K562 (cell line): ENCODE results near the gene TLE4. TPM values are rescaled to one million over a fixed set of nuclear protein-coding genes. Genes with fewer than 3 reads are reported as not detected.

Source experiments
- ATAC-seq: fragments of 200-7000 bp; cut with Tn5 transposase; 3 replicates; pipeline ENCODE4 v1.9.1; 2020; ENCODE audit warnings: moderate library complexity
- BruUV-seq: library from RNA; stranded (reverse); fragments of 400-500 nt; replicated peaks from 2 replicates; lab custom pipeline; 2021; lab: Mats Ljungman, UMichigan
- CTCF ChIA-PET: fragments of 300-600 bp; formaldehyde crosslinking; extraction: SDS; loops from one replicate; lab custom pipeline; 2021; ENCODE audit warnings: low intra/inter-chr PET ratio; lab: Yijun Ruan, JAX
- POLR2A ChIA-PET: fragments of 300-600, 350-650 bp; sonication (Branson Sonifier 250); formaldehyde crosslinking; extraction: SDS; loops from one replicate; lab custom pipeline; 2021; ENCODE audit warnings: antibody characterized with exemption, inconsistent platforms; lab: Yijun Ruan, JAX
- DNase-seq, 4 experiments: peaks; one replicate each; pipeline versions ENCODE4 v3.0.0 to v3.0.0-alpha.2; 2011 to 2018; ENCODE audit warnings: low spot score in 3 of 4, mixed read lengths in 3 of 4; ENCODE audit errors: extremely low read depth in 1 of 4
- FAIRE-seq: peaks from 2 replicates; lab custom pipeline; 2011; peaks lifted over from hg19 to GRCh38; lab: Jason Lieb, UNC
- H2AFZ ChIP-seq: 2 replicates; pipeline ENCODE4 v1.6.0; 2011; ENCODE audit warnings: low read depth, low read length, control low read depth, inconsistent platforms
- H3K27ac ChIP-seq: fragments of 200-600 bp; 3 replicates; pipeline ENCODE4 v1.8.0; 2011; ENCODE audit warnings: low read depth, mild to moderate bottlenecking, control low read depth, inconsistent platforms, low read length, moderate library complexity, mixed read lengths; ENCODE audit errors: extremely low read depth
- H3K27me3 ChIP-seq, 2 experiments: fragments of 300-600 bp in 1 of 2; 2 replicates in 1 of 2; 3 replicates in 1 of 2; pipeline versions ENCODE4 v1.6.0 to v1.8.0; 2011; ENCODE audit warnings: inconsistent platforms in 2 of 2, low read length in 2 of 2, mild to moderate bottlenecking in 1 of 2, mixed read lengths in 1 of 2, moderate library complexity in 1 of 2; ENCODE audit not compliant: control insufficient read depth in 2 of 2, insufficient read depth in 2 of 2
- H3K36me3 ChIP-seq: fragments of 300-600 bp; 3 replicates; pipeline ENCODE4 v1.8.0; 2011; ENCODE audit warnings: mild to moderate bottlenecking, low read length, inconsistent platforms; ENCODE audit not compliant: control insufficient read depth, insufficient read depth
- H3K4me1 ChIP-seq, 2 experiments: fragments of 200-600 bp in 1 of 2; replicated peaks in 1 of 2; 2 replicates in 1 of 2; 3 replicates in 1 of 2; pipeline versions ENCODE4 v1.5.1 to v1.8.0; 2011; ENCODE audit warnings: inconsistent platforms in 2 of 2, low read length in 2 of 2, mild to moderate bottlenecking in 1 of 2, mixed read lengths in 1 of 2, moderate library complexity in 1 of 2; ENCODE audit not compliant: control insufficient read depth in 2 of 2, insufficient read depth in 2 of 2
- H3K4me2 ChIP-seq: 2 replicates; pipeline ENCODE4 v1.6.1; 2011; ENCODE audit warnings: low read length, control low read depth, inconsistent platforms, mixed read lengths; ENCODE audit not compliant: insufficient read depth
- H3K4me3 ChIP-seq: fragments of 200-600 bp; sonication (generic), shearing (Covaris generic); 2 replicates; pipeline ENCODE4 v1.5.1; 2016; ENCODE audit warnings: control low read depth, inconsistent platforms
- H3K79me2 ChIP-seq: fragments of 200-600 bp; 3 replicates; pipeline ENCODE4 v1.8.0; 2011; ENCODE audit warnings: low read length, inconsistent platforms; ENCODE audit not compliant: control insufficient read depth, insufficient read depth
- H3K9ac ChIP-seq, 2 experiments: 2 replicates each; pipeline versions ENCODE4 v1.6.0 to v1.6.1; 2011; ENCODE audit warnings: low read depth in 2 of 2, low read length in 2 of 2, control low read depth in 1 of 2, inconsistent platforms in 1 of 2, mild to moderate bottlenecking in 1 of 2, mixed read lengths in 1 of 2; ENCODE audit not compliant: insufficient read depth in 1 of 2
- H3K9me1 ChIP-seq: one replicate; pipeline ENCODE4 v1.6.0; 2011; ENCODE audit warnings: inconsistent platforms, mild to moderate bottlenecking, low read length, moderate library complexity; ENCODE audit not compliant: control insufficient read depth, insufficient read depth
- H3K9me3 ChIP-seq: replicated peaks from 2 replicates; pipeline ENCODE4 v1.5.1; 2011; ENCODE audit warnings: low read depth, low read length, inconsistent platforms; ENCODE audit not compliant: control insufficient read depth, insufficient read depth
- H4K20me1 ChIP-seq: replicated peaks from 2 replicates; pipeline ENCODE4 v1.6.1; 2011; ENCODE audit warnings: low read length, inconsistent platforms, mixed read lengths; ENCODE audit not compliant: control insufficient read depth, insufficient read depth
- ATF1 ChIP-seq, 2 experiments: fragments of 450-650 bp in 1 of 2; IDR thresholded peaks; 2 replicates each; pipeline ENCODE4 v1.6.1; 2016; ENCODE audit warnings: missing compliant biosample characterization in 1 of 2, missing genetic modification characterization in 1 of 2
- CBFA2T2 ChIP-seq: fragments of 450-650 bp; conservative IDR thresholded peaks from 2 replicates; pipeline ENCODE4 v1.6.1; 2017; ENCODE audit warnings: mild to moderate bottlenecking
- CBX2 ChIP-seq: fragments of 200-600 bp; sonication (generic); IDR thresholded peaks from one replicate; pipeline ENCODE4 v1.6.1; 2012; ENCODE audit warnings: mild to moderate bottlenecking, low read length, inconsistent platforms; ENCODE audit not compliant: insufficient read depth, poor library complexity, severe bottlenecking
- CCAR2 ChIP-seq: fragments of 200-400 bp; formaldehyde crosslinking; IDR thresholded peaks from 2 replicates; pipeline ENCODE4 v1.6.1; 2017; ENCODE audit warnings: mild to moderate bottlenecking, low read depth, low read length
- ERF ChIP-seq: fragments of 450-650 bp; formaldehyde crosslinking; IDR thresholded peaks from 2 replicates; pipeline ENCODE4 v1.4.0; 2020; ENCODE audit warnings: mild to moderate bottlenecking, mixed read lengths
- FOXJ3 ChIP-seq: sonication (generic); formaldehyde crosslinking; IDR thresholded peaks from 2 replicates; pipeline ENCODE4 v1.4.0; 2020; ENCODE audit warnings: mild to moderate bottlenecking, missing genetic modification reagents
- FOXK2 ChIP-seq, 2 experiments: fragments of 450-650 bp; IDR thresholded peaks in 1 of 2; conservative IDR thresholded peaks in 1 of 2; 2 replicates each; pipeline ENCODE4 v1.6.1; 2016; ENCODE audit warnings: low read depth in 2 of 2, mild to moderate bottlenecking in 1 of 2
- HMG20B ChIP-seq: fragments of 250-450 bp; sonication (Bioruptor Pico); IDR thresholded peaks from 2 replicates; pipeline ENCODE4 v1.5.0; 2021; ENCODE audit warnings: mild to moderate bottlenecking
- MECOM ChIP-seq: fragments of 250-450 bp; sonication (Bioruptor Pico); IDR thresholded peaks from 2 replicates; pipeline ENCODE4 v1.8.0; 2022; ENCODE audit warnings: inconsistent platforms
- NFE2 ChIP-seq: IDR thresholded peaks from 2 replicates; pipeline ENCODE4 v1.6.1; 2014; ENCODE audit warnings: antibody characterized with exemption, low read depth
- NFIC ChIP-seq: fragments of 450-650 bp; IDR thresholded peaks from 2 replicates; pipeline ENCODE4 v1.6.1; 2017; ENCODE audit warnings: mild to moderate bottlenecking, inconsistent platforms
- NFYB ChIP-seq: IDR thresholded peaks from 2 replicates; pipeline ENCODE4 v1.6.1; 2011; ENCODE audit warnings: mild to moderate bottlenecking, moderate library complexity; ENCODE audit not compliant: insufficient read length; ENCODE audit errors: extremely low read depth
- SMARCC2 ChIP-seq: fragments of 450-650 bp; IDR thresholded peaks from 2 replicates; pipeline ENCODE4 v1.6.1; 2017; ENCODE audit warnings: antibody characterized with exemption, moderate library complexity, mild to moderate bottlenecking, low read depth
- SNIP1 ChIP-seq: fragments of 450-650 bp; IDR thresholded peaks from 2 replicates; pipeline ENCODE4 v1.7.1; 2017; ENCODE audit warnings: low read depth, mild to moderate bottlenecking
- ZNF133 ChIP-seq: fragments of 250-450 bp; sonication (Bioruptor Pico); IDR thresholded peaks from 2 replicates; pipeline ENCODE4 v1.4.0; 2020; ENCODE audit warnings: mild to moderate bottlenecking
- ZNF134 ChIP-seq: fragments of 250-450 bp; sonication (Bioruptor Pico); conservative IDR thresholded peaks from 2 replicates; pipeline ENCODE4 v1.4.0; 2020
- ZNF311 ChIP-seq: fragments of 250-450 bp; sonication (Bioruptor Pico); IDR thresholded peaks from 2 replicates; pipeline ENCODE4 v1.4.0; 2020; ENCODE audit warnings: mild to moderate bottlenecking, moderate library complexity
- ZNF324 ChIP-seq: fragments of 250-450 bp; sonication (Bioruptor Pico); IDR thresholded peaks from 2 replicates; pipeline ENCODE4 v1.4.0; 2020; ENCODE audit warnings: mild to moderate bottlenecking
- ZNF77 ChIP-seq: fragments of 250-450 bp; sonication (Bioruptor Pico); IDR thresholded peaks from 2 replicates; pipeline ENCODE4 v1.5.0; 2020
- WGBS: fragments of 100-300 bp; shearing (Covaris generic); methylation state at CpG from one replicate; pipeline ENCODE4 v1.1.6; 2016; ENCODE audit warnings: low coverage, mixed read lengths; ENCODE audit not compliant: insufficient coverage; ENCODE audit errors: missing lambda C conversion rate; 5-methylcytosine and 5-hydroxymethylcytosine counted together
- in situ Hi-C: fragments of 300-500 bp; cut with MboI; formaldehyde crosslinking; loops from 4 replicates; pipeline ENCODE4 v1.15.0; 2018; ENCODE audit warnings: inconsistent platforms, mixed read lengths
- intact Hi-C: fragments of 100-400 bp; cut with micrococcal nuclease; formaldehyde crosslinking; loops from 2 replicates; pipeline ENCODE4 v1.14.2; 2022
- polyA plus RNA-seq, 8 experiments: library from polyadenylated mRNA; depleted of rRNA in 4 of 8; stranded (reverse) in 5 of 8; unstranded in 3 of 8; fragments of >200 nt; fragmentation: Nextera tagmentation in 2 of 8; fragmentation: Illumina TruSeq in 1 of 8; extraction: Ambion mirVana in 2 of 8; extraction: Trizol in 1 of 8; gene quantifications; 2 replicates each; pipeline versions ENCODE4 v1.2.1 to v1.2.3, GENCODE V29; 2011 to 2014; ENCODE audit warnings: inconsistent platforms in 1 of 8, missing spikeins in 1 of 8
- total RNA-seq, 7 experiments: library from RNA; depleted of rRNA in 6 of 7; stranded (reverse); fragments of >200 nt in 6 of 7; fragmentation: Illumina TruSeq in 2 of 7; extraction: Trizol in 2 of 7; gene quantifications; 2 replicates each; pipeline versions ENCODE4 v1.2.1 to v1.2.3, GENCODE V29; 2011 to 2021; ENCODE audit warnings: low replicate concordance in 1 of 7
- TF ChIP-seq, protein P1 (sequence below): fragments of 250-450 bp; sonication (Bioruptor Pico); IDR thresholded peaks from 2 replicates; pipeline ENCODE4 v1.5.1; 2021; ENCODE audit warnings: mild to moderate bottlenecking

Gene TLE4
- total and polyA plus RNA-seq, 9 of the 15 experiments (the other 6 are each of a cell fraction or from before 2014, with no cell fraction given): 1.1 to 8.8 (median 5.7) TPM

DNA sequence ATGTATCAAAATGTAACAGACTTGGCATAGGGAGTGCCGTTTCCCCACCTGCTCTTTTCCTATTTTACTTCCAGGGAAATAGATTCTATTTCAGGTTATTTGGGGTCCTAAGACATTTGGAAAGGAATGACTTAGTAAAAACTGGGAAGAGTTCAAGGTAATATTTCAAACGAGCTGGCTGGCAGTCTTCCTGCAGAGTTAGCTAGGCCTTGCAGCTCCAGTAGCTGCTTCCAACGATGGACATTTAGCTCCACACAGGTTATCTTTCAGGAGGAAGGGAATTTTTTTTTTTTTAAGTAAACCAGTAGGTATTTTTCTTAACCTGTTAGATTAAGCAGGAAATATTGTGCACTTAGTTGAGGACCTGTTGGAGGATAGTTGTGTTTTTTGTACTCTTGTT is 45.2 kb downstream of the TLE4 start:
- FAIRE-seq: no peak
- Histone ChIP-seq H3K27me3 (no peaks in the 10 kb centered on the region), H2AFZ (no peak overlapping the region), H3K4me3 (no peak overlapping the region), H3K4me1 (no peaks in the 10 kb centered on the region), H4K20me1 (no peaks in the 10 kb centered on the region), H3K4me2 (no peak overlapping the region), H3K9me3 (no peaks in the 10 kb centered on the region), H3K9me1 (no peaks in the 10 kb centered on the region), H3K36me3 (no peaks in the 10 kb centered on the region)
- BruUV-seq: no TSS peak
- no peak for ATAC-seq
- DNase-seq: no peak
- ChIA-PET POLR2A (no interaction called here), CTCF (no interaction called here)
- intact Hi-C loops: no loop called here
- TF ChIP-seq ZNF133 (CRISPR knock-in tag) (no peak), NFIC (no peak), HMG20B (no peak)
- TF ChIP-seq, all 486 proteins: peak for 0
- no peak overlapping the region for H3K9ac ChIP-seq
- WGBS: 16% methylated on average over 3 of the region's 3 CpGs
- in situ Hi-C loops: no loop called here
- no peak overlapping the region for H3K27ac ChIP-seq
- H3K79me2 ChIP-seq: no peaks in the 10 kb centered on the region

DNA sequence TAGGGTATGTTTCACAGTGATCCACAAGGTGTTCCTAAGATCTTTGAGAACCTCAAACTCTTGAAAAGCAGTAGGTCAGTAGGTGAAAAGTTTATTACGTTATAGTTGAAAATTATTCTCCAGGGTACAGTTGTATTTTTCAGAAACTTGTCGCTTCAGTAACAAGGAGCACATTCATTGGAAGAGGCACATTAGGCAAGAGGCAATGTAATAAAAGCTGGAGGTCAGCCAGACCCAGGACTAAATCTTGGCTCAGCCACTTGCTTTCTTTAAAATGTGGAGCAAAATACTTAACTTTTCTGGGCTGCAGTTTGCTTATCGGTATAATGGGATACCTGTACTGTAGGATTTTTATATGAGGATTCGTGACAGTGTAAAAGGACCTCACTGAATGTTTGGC is 45.6 kb downstream of the TLE4 start:
- no peaks in the 10 kb centered on the region for H3K9me3 ChIP-seq
- BruUV-seq: no TSS peak
- in situ Hi-C loops: no loop called here
- H3K4me2 ChIP-seq: no peak overlapping the region
- H3K9ac ChIP-seq: no peak overlapping the region
- ATAC-seq: no peak
- H3K36me3 ChIP-seq: no peaks in the 10 kb centered on the region
- no peaks in the 10 kb centered on the region for H3K9me1 ChIP-seq
- no peak for FAIRE-seq
- H3K4me1 ChIP-seq: no peaks in the 10 kb centered on the region
- no peak overlapping the region for H3K4me3 ChIP-seq
- ChIA-PET POLR2A (no interaction called here), CTCF (no interaction called here)
- no peak for DNase-seq
- no peak overlapping the region for H2AFZ ChIP-seq
- WGBS: 41% methylated on average over 4 of the region's 4 CpGs
- H3K27me3 ChIP-seq: no peaks in the 10 kb centered on the region
- H3K27ac ChIP-seq: no peak overlapping the region
- no peaks in the 10 kb centered on the region for H4K20me1 ChIP-seq
- intact Hi-C loops: no loop called here
- H3K79me2 ChIP-seq: no peaks in the 10 kb centered on the region
- TF ChIP-seq FOXK2 (conservative IDR thresholded peaks at IDR 0.05 in 1 of 2, IDR thresholded peaks at IDR 0.05 in 1 of 2; ENCODE audit: low read depth in 2 of 2): no peak
- no peak for TF ChIP-seq ZNF311 (CRISPR knock-in tag)
- TF ChIP-seq ERF (CRISPR knock-in tag): no peak
- no peak for TF ChIP-seq ZNF324 (CRISPR knock-in tag)
- TF ChIP-seq CBFA2T2: no peak
- no peak for TF ChIP-seq CCAR2
- no peak for TF ChIP-seq SNIP1
- no peak for TF ChIP-seq CBX2
- no peak for TF ChIP-seq NFYB
- TF ChIP-seq FOXJ3 (CRISPR knock-in tag): no peak
- TF ChIP-seq, protein P1, sequence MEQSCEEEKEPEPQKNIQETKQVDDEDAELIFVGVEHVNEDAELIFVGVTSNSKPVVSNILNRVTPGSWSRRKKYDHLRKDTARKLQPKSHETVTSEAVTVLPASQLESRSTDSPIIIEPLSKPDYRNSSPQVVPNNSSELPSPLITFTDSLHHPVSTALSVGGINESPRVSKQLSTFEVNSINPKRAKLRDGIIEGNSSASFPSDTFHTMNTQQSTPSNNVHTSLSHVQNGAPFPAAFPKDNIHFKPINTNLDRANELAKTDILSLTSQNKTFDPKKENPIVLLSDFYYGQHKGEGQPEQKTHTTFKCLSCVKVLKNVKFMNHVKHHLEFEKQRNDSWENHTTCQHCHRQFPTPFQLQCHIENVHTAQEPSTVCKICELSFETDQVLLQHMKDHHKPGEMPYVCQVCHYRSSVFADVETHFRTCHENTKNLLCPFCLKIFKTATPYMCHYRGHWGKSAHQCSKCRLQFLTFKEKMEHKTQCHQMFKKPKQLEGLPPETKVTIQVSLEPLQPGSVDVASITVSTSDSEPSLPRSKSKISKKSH (CRISPR knock-in tag): no peak
- TF ChIP-seq MECOM (CRISPR knock-in tag): no peak
- TF ChIP-seq NFE2: no peak
- TF ChIP-seq ZNF77: no peak
- TF ChIP-seq ATF1 (CRISPR knock-in tag; IDR thresholded peaks at IDR 0.05): no peak
- TF ChIP-seq ATF1 (tag; IDR thresholded peaks at IDR 0.05): no peak
- TF ChIP-seq SMARCC2: no peak
- TF ChIP-seq ZNF134 (CRISPR knock-in tag): no peak
